Esophagus muscularis mucosa (tissue), 4 donors: ENCODE results near the gene PAK5. TPM values are rescaled to one million over a fixed set of nuclear protein-coding genes. Genes with fewer than 3 reads are reported as not detected.

Source experiments
- DNase-seq: peaks from one replicate; pipeline ENCODE4 v3.0.0-alpha.2; 2017; ENCODE audit errors: extremely low spot score
- H3K27ac ChIP-seq, 4 donors: fragments of 200-600 bp; sonication (generic); replicated peaks in 1 of 4; 1 replicate in 3 of 4; 2 replicates in 1 of 4; pipeline ENCODE4 v1.5.1; 2016 to 2019; ENCODE audit warnings: mild to moderate bottlenecking in 1 of 4
- H3K27me3 ChIP-seq, 4 donors: fragments of 200-600 bp; sonication (generic); one replicate each; pipeline versions ENCODE4 v1.5.1 to v1.6.0; 2016 to 2019
- H3K36me3 ChIP-seq, 4 donors: fragments of 200-600 bp; sonication (generic); one replicate each; pipeline ENCODE4 v1.5.1; 2016 to 2019
- H3K4me1 ChIP-seq, 4 donors: fragments of 200-600 bp; sonication (generic); one replicate each; pipeline ENCODE4 v1.5.1; 2016 to 2019
- H3K4me3 ChIP-seq, 4 donors: fragments of 200-600 bp; sonication (generic); 1 replicate in 2 of 4; 2 replicates in 2 of 4; pipeline ENCODE4 v1.5.1; 2016 to 2019; ENCODE audit warnings: mild to moderate bottlenecking in 4 of 4, moderate library complexity in 1 of 4
- H3K9me3 ChIP-seq, 4 donors: fragments of 200-600 bp; sonication (generic); 1 replicate in 3 of 4; 2 replicates in 1 of 4; pipeline ENCODE4 v1.5.1; 2016 to 2019
- CTCF ChIP-seq, 3 experiments: fragments of 200-600 bp in 2 of 3; fragments of 450-650 bp in 1 of 3; sonication (generic) in 2 of 3; IDR thresholded peaks; one replicate each; pipeline ENCODE4 v1.5.1; 2017 to 2019; ENCODE audit warnings: antibody characterized with exemption in 3 of 3, mild to moderate bottlenecking in 2 of 3, moderate library complexity in 1 of 3
- EP300 ChIP-seq: sonication (generic); formaldehyde crosslinking; IDR thresholded peaks from one replicate; pipeline ENCODE4 v1.6.1; 2017; ENCODE audit warnings: antibody characterized with exemption
- POLR2A ChIP-seq: fragments of 450-650 bp; IDR thresholded peaks from one replicate; pipeline ENCODE4 v1.6.1; 2017; ENCODE audit warnings: antibody characterized with exemption, moderate library complexity, mild to moderate bottlenecking, low read depth
- POLR2AphosphoS5 ChIP-seq, 2 donors: sonication (generic); formaldehyde crosslinking; IDR thresholded peaks; one replicate each; pipeline ENCODE4 v1.6.1; 2017; ENCODE audit warnings: antibody characterized with exemption in 2 of 2
- WGBS: methylation state at CpG from one replicate; pipeline ENCODE4 v1.1.5; 2018; 5-methylcytosine and 5-hydroxymethylcytosine counted together
- intact Hi-C: fragments of 100-400 bp; cut with DNase I; formaldehyde crosslinking; loops from one replicate; pipeline ENCODE4 v1.15.1; 2023
- total RNA-seq, 4 donors: library from RNA; depleted of rRNA; stranded (reverse); fragments of >200 nt; gene quantifications; one replicate each; pipeline versions ENCODE4 v1.1.0 to v1.2.1, GENCODE V29; 2016

PAK5 gene
- total RNA-seq, 4 donors from 2014 or later: 0.06 to 0.42 (median 0.20) TPM

- peaks cover 18 to 29% (median 27%) of the 10 kb centered on the region in 4 donors for H3K4me1 ChIP-seq
- peaks cover 0 to 70% (median 7%) of the 10 kb centered on the region in 4 donors for H3K27me3 ChIP-seq
- peak overlapping the region in 3 of 4 donors; percentile 30 to 35 (median 35) for H3K4me3 ChIP-seq
- peak; percentile 42 for DNase-seq
- 9% methylated on average over 13 of the region's 13 CpGs for WGBS
- no peak overlapping the region for H3K27ac ChIP-seq
- H3K9me3 ChIP-seq: no peaks in the 10 kb centered on the region
- intact Hi-C loops: no loop called here
- TF ChIP-seq POLR2AphosphoS5 (IDR thresholded peaks at IDR 0.05) (no peak), EP300 (no peak), CTCF (IDR thresholded peaks at IDR 0.05) (no peak), POLR2A (no peak)
- no peaks in the 10 kb centered on the region for H3K36me3 ChIP-seq
Measured at GRCh38 chr20:9515214-9515585, 323.7 kb downstream of the PAK5 start.

GRCh38 chr20:9514461-9515213 is 324.2 kb downstream of the PAK5 start, which contains the start of gene LAMP5:
LAMP5 (plus strand) TSS chr20:9514590; CDS start chr20:9514853, 263 bp downstream.
- H3K36me3 ChIP-seq: no peaks in the 10 kb centered on the region
- H3K4me1 ChIP-seq: peaks cover 18 to 29% (median 27%) of the 10 kb centered on the region in 4 donors
- intact Hi-C loops: no loop called here
- 2% methylated on average over 23 of the region's 38 CpGs for WGBS
- peak within 1 kb of the TSS; percentile 26 to 41 (median 32) for H3K4me3 ChIP-seq
- no peak within 1 kb of the TSS for H3K27ac ChIP-seq
- H3K9me3 ChIP-seq: no peaks in the 10 kb centered on the region
- TF ChIP-seq POLR2AphosphoS5 (IDR thresholded peaks at IDR 0.05) (no peak), POLR2A (no peak), EP300 (no peak), CTCF (IDR thresholded peaks at IDR 0.05) (no peak)
- peaks cover 0 to 74% (median 7%) of the 10 kb centered on the region in 4 donors for H3K27me3 ChIP-seq
- peak; percentile 91 for DNase-seq

GRCh38 chr20:9514072-9514460 is 324.8 kb downstream of the PAK5 start:
- Histone ChIP-seq H3K36me3 (no peaks in the 10 kb centered on the region), H3K27me3 (peaks cover 0 to 79% (median 7%) of the 10 kb centered on the region in 4 donors)
- intact Hi-C loops: no loop called here

GRCh38 chr20:9510911-9511310 is 328.0 kb downstream of the PAK5 start:
- 80% methylated on average over 5 of the region's 5 CpGs for WGBS
- Histone ChIP-seq H3K4me1 (peaks cover 18 to 49% (median 43%) of the 10 kb centered on the region in 4 donors), H3K27ac (no peak overlapping the region), H3K27me3 (peaks cover 0 to 80% (median 10%) of the 10 kb centered on the region in 4 donors), H3K36me3 (no peaks in the 10 kb centered on the region), H3K9me3 (no peaks in the 10 kb centered on the region), H3K4me3 (no peak overlapping the region)
- DNase-seq: peak; percentile 87
- intact Hi-C loops: no loop called here
- no peak for TF ChIP-seq POLR2AphosphoS5 (IDR thresholded peaks at IDR 0.05)
- no peak for TF ChIP-seq EP300
- no peak for TF ChIP-seq CTCF (IDR thresholded peaks at IDR 0.05)
- no peak for TF ChIP-seq POLR2A

More at GRCh38 chr20:9514072-9514460, 324.8 kb downstream of the PAK5 start:
- Histone ChIP-seq H3K27ac (no peak overlapping the region), H3K4me3 (no peak overlapping the region), H3K4me1 (peaks cover 18 to 29% (median 27%) of the 10 kb centered on the region in 4 donors), H3K9me3 (no peaks in the 10 kb centered on the region)
- TF ChIP-seq EP300: no peak
- TF ChIP-seq POLR2AphosphoS5 (IDR thresholded peaks at IDR 0.05): no peak
- TF ChIP-seq POLR2A: no peak
- no peak for TF ChIP-seq CTCF (IDR thresholded peaks at IDR 0.05)
- DNase-seq: peak; percentile 53
- WGBS: 10% methylated on average over 9 of the region's 9 CpGs
